WTC11 (cell line): Measurements from ENCODE around the gene NNT. TPM values are rescaled to one million over a fixed set of nuclear protein-coding genes. Genes with fewer than 3 reads are reported as not detected.

Source experiments
- ATAC-seq: fragments of 200-7000 bp; cut with Tn5 transposase; 2 replicates; pipeline ENCODE4 v1.10.0; 2021; ENCODE audit warnings: mild to moderate bottlenecking, moderate library complexity
- CTCF ChIA-PET: fragments of 300-600 bp; sonication (Branson Sonifier 250); formaldehyde crosslinking; loops from one replicate; lab custom pipeline; 2021; ENCODE audit warnings: antibody characterized with exemption; lab: Charles Lee
- POLR2A ChIA-PET: fragments of 350-600 bp; sonication (Branson Sonifier 250); formaldehyde crosslinking; loops from one replicate; lab custom pipeline; 2021; ENCODE audit warnings: antibody characterized with exemption; lab: Charles Lee
- DNase-seq: peaks from one replicate; pipeline ENCODE4 v3.0.0; 2021; ENCODE audit warnings: low spot score
- H3K27ac Mint-ChIP-seq: 2 replicates; pipeline ENCODE4 v1.8.0; 2021; ENCODE audit warnings: mixed read lengths
- H3K27me3 Mint-ChIP-seq: 2 replicates; pipeline ENCODE4 v1.8.0; 2021; ENCODE audit warnings: low read depth, mild to moderate bottlenecking, moderate library complexity, mixed read lengths
- H3K36me3 Mint-ChIP-seq: 2 replicates; pipeline ENCODE4 v1.8.0; 2021; ENCODE audit warnings: mixed read lengths
- H3K4me1 Mint-ChIP-seq: 2 replicates; pipeline ENCODE4 v1.8.0; 2022; ENCODE audit warnings: mixed read lengths
- H3K4me3 Mint-ChIP-seq: 2 replicates; pipeline ENCODE4 v1.8.0; 2021; ENCODE audit warnings: mild to moderate bottlenecking, moderate library complexity, mixed read lengths
- H3K9me3 Mint-ChIP-seq: 2 replicates; pipeline ENCODE4 v1.8.0; 2021; ENCODE audit warnings: mixed read lengths
- ETV6 ChIP-seq: sonication (generic); formaldehyde crosslinking; IDR thresholded peaks from 2 replicates; pipeline ENCODE4 v1.8.1; 2022; ENCODE audit warnings: mild to moderate bottlenecking, missing genetic modification reagents
- GRHL2 ChIP-seq: fragments of 250-450 bp; sonication (Bioruptor Pico); IDR thresholded peaks from 2 replicates; pipeline ENCODE4 v1.8.0; 2022; ENCODE audit warnings: mild to moderate bottlenecking, moderate library complexity; ENCODE audit not compliant: insufficient replicate concordance, severe bottlenecking
- JAZF1 ChIP-seq: fragments of 250-450 bp; sonication (Bioruptor Pico); IDR thresholded peaks from 2 replicates; pipeline ENCODE4 v1.9.0; 2021; ENCODE audit warnings: moderate library complexity, mild to moderate bottlenecking, inconsistent platforms
- NR2C2 ChIP-seq: sonication (generic); formaldehyde crosslinking; IDR thresholded peaks from 2 replicates; pipeline ENCODE4 v1.8.0; 2022; ENCODE audit warnings: mild to moderate bottlenecking, missing genetic modification reagents
- NR3C1 ChIP-seq: sonication (generic); formaldehyde crosslinking; conservative IDR thresholded peaks from 2 replicates; pipeline ENCODE4 v1.8.1; 2023; ENCODE audit warnings: low read depth, mild to moderate bottlenecking, missing genetic modification reagents
- SP1 ChIP-seq: sonication (generic); formaldehyde crosslinking; conservative IDR thresholded peaks from 2 replicates; pipeline ENCODE4 v1.8.1; 2022; ENCODE audit warnings: missing genetic modification reagents
- TCF7 ChIP-seq: sonication (generic); formaldehyde crosslinking; IDR thresholded peaks from 2 replicates; pipeline ENCODE4 v1.8.0; 2022; ENCODE audit warnings: mild to moderate bottlenecking, low read depth, missing genetic modification reagents, moderate library complexity
- ZNF263 ChIP-seq: sonication (generic); formaldehyde crosslinking; IDR thresholded peaks from 2 replicates; pipeline ENCODE4 v1.8.1; 2022; ENCODE audit warnings: low read depth, mild to moderate bottlenecking, moderate library complexity, missing genetic modification reagents
- ZNF423 ChIP-seq: fragments of 250-450 bp; sonication (Bioruptor Pico); IDR thresholded peaks from 2 replicates; pipeline ENCODE4 v2.1.2; 2022; ENCODE audit warnings: mild to moderate bottlenecking, moderate library complexity
- total RNA-seq: library from RNA; stranded (reverse); gene quantifications from 3 replicates; pipeline ENCODE4 v1.2.3, GENCODE V29; 2021
- TF ChIP-seq, protein P1 (sequence below): sonication (generic); formaldehyde crosslinking; IDR thresholded peaks from 2 replicates; pipeline ENCODE4 v1.8.0; 2022; ENCODE audit warnings: missing genetic modification reagents
- TF ChIP-seq, protein P2 (sequence below): sonication (generic); formaldehyde crosslinking; IDR thresholded peaks from 2 replicates; pipeline ENCODE4 v1.8.1; 2022; ENCODE audit warnings: low read depth, mild to moderate bottlenecking, moderate library complexity, missing genetic modification reagents, borderline replicate concordance
- TF ChIP-seq, protein P3 (sequence below): sonication (generic); formaldehyde crosslinking; IDR thresholded peaks from 2 replicates; pipeline ENCODE4 v1.8.0; 2023; ENCODE audit warnings: missing genetic modification reagents, mild to moderate bottlenecking, borderline replicate concordance
- TF ChIP-seq, protein P4 (sequence below): fragments of 250-450 bp; sonication (Bioruptor Pico); IDR thresholded peaks from 2 replicates; pipeline ENCODE4 v1.9.0; 2021; ENCODE audit warnings: mild to moderate bottlenecking
- TF ChIP-seq, protein P5 (sequence below): sonication (generic); formaldehyde crosslinking; IDR thresholded peaks from 2 replicates; pipeline ENCODE4 v1.8.0; 2023; ENCODE audit warnings: missing genetic modification reagents
- TF ChIP-seq, protein P6 (sequence below): sonication (generic); formaldehyde crosslinking; IDR thresholded peaks from 2 replicates; pipeline ENCODE4 v1.8.1; 2023; ENCODE audit warnings: mild to moderate bottlenecking, missing genetic modification reagents, moderate library complexity
- TF ChIP-seq, protein P7 (sequence below): sonication (generic); formaldehyde crosslinking; IDR thresholded peaks from 2 replicates; pipeline ENCODE4 v1.8.1; 2023; ENCODE audit warnings: mild to moderate bottlenecking, missing genetic modification reagents
- TF ChIP-seq, protein P8 (sequence below): fragments of 250-450 bp; sonication (Bioruptor Pico); IDR thresholded peaks from 2 replicates; pipeline ENCODE4 v1.9.0; 2021; ENCODE audit warnings: mild to moderate bottlenecking
- TF ChIP-seq, protein P9 (sequence below): sonication (generic); formaldehyde crosslinking; IDR thresholded peaks from 2 replicates; pipeline ENCODE4 v1.8.0; 2022; ENCODE audit warnings: mild to moderate bottlenecking, missing genetic modification reagents

Gene NNT
- total RNA-seq, 1 experiment from 2014 or later, result 37.6 TPM

DNA sequence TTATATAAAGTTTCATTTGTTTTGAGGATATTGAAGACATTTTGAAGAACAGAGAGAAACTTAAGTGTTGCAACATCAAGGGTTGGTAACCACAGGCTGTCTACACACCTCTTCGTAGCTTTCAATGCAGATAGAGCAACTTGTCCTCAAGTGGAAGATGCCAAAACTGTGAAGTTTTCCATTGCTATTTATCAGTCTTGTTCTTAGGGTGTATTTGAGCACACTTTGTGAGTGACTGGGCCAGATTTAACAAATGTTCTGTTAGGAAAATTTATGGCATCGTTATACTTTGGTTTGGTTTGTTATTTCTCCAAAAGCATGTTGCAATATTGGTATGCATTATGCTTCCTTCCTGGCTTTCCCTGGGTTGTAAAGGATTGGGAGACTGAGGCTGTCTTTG, 31.6 kb downstream of the NNT start (continued):
- TF ChIP-seq, protein P1, sequence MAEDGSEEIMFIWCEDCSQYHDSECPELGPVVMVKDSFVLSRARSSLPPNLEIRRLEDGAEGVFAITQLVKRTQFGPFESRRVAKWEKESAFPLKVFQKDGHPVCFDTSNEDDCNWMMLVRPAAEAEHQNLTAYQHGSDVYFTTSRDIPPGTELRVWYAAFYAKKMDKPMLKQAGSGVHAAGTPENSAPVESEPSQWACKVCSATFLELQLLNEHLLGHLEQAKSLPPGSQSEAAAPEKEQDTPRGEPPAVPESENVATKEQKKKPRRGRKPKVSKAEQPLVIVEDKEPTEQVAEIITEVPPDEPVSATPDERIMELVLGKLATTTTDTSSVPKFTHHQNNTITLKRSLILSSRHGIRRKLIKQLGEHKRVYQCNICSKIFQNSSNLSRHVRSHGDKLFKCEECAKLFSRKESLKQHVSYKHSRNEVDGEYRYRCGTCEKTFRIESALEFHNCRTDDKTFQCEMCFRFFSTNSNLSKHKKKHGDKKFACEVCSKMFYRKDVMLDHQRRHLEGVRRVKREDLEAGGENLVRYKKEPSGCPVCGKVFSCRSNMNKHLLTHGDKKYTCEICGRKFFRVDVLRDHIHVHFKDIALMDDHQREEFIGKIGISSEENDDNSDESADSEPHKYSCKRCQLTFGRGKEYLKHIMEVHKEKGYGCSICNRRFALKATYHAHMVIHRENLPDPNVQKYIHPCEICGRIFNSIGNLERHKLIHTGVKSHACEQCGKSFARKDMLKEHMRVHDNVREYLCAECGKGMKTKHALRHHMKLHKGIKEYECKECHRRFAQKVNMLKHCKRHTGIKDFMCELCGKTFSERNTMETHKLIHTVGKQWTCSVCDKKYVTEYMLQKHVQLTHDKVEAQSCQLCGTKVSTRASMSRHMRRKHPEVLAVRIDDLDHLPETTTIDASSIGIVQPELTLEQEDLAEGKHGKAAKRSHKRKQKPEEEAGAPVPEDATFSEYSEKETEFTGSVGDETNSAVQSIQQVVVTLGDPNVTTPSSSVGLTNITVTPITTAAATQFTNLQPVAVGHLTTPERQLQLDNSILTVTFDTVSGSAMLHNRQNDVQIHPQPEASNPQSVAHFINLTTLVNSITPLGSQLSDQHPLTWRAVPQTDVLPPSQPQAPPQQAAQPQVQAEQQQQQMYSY (CRISPR knock-in tag), result no peak
- TF ChIP-seq GRHL2 (CRISPR knock-in tag) (no peak), NR2C2 (CRISPR knock-in tag) (no peak), JAZF1 (CRISPR knock-in tag) (no peak), ZNF423 (CRISPR knock-in tag) (no peak), SP1 (CRISPR knock-in tag) (no peak), NR3C1 (CRISPR knock-in tag) (no peak), ZNF263 (CRISPR knock-in tag) (no peak), ETV6 (CRISPR knock-in tag) (no peak)
- TF ChIP-seq, protein P2, sequence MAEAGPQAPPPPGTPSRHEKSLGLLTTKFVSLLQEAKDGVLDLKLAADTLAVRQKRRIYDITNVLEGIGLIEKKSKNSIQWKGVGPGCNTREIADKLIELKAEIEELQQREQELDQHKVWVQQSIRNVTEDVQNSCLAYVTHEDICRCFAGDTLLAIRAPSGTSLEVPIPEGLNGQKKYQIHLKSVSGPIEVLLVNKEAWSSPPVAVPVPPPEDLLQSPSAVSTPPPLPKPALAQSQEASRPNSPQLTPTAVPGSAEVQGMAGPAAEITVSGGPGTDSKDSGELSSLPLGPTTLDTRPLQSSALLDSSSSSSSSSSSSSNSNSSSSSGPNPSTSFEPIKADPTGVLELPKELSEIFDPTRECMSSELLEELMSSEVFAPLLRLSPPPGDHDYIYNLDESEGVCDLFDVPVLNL (CRISPR knock-in tag), result no peak
- TF ChIP-seq, protein P3, sequence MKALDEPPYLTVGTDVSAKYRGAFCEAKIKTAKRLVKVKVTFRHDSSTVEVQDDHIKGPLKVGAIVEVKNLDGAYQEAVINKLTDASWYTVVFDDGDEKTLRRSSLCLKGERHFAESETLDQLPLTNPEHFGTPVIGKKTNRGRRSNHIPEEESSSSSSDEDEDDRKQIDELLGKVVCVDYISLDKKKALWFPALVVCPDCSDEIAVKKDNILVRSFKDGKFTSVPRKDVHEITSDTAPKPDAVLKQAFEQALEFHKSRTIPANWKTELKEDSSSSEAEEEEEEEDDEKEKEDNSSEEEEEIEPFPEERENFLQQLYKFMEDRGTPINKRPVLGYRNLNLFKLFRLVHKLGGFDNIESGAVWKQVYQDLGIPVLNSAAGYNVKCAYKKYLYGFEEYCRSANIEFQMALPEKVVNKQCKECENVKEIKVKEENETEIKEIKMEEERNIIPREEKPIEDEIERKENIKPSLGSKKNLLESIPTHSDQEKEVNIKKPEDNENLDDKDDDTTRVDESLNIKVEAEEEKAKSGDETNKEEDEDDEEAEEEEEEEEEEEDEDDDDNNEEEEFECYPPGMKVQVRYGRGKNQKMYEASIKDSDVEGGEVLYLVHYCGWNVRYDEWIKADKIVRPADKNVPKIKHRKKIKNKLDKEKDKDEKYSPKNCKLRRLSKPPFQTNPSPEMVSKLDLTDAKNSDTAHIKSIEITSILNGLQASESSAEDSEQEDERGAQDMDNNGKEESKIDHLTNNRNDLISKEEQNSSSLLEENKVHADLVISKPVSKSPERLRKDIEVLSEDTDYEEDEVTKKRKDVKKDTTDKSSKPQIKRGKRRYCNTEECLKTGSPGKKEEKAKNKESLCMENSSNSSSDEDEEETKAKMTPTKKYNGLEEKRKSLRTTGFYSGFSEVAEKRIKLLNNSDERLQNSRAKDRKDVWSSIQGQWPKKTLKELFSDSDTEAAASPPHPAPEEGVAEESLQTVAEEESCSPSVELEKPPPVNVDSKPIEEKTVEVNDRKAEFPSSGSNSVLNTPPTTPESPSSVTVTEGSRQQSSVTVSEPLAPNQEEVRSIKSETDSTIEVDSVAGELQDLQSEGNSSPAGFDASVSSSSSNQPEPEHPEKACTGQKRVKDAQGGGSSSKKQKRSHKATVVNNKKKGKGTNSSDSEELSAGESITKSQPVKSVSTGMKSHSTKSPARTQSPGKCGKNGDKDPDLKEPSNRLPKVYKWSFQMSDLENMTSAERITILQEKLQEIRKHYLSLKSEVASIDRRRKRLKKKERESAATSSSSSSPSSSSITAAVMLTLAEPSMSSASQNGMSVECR (CRISPR knock-in tag), result no peak
- TF ChIP-seq, protein P4, sequence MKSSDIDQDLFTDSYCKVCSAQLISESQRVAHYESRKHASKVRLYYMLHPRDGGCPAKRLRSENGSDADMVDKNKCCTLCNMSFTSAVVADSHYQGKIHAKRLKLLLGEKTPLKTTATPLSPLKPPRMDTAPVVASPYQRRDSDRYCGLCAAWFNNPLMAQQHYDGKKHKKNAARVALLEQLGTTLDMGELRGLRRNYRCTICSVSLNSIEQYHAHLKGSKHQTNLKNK (CRISPR knock-in tag), result no peak
- TF ChIP-seq, protein P5, sequence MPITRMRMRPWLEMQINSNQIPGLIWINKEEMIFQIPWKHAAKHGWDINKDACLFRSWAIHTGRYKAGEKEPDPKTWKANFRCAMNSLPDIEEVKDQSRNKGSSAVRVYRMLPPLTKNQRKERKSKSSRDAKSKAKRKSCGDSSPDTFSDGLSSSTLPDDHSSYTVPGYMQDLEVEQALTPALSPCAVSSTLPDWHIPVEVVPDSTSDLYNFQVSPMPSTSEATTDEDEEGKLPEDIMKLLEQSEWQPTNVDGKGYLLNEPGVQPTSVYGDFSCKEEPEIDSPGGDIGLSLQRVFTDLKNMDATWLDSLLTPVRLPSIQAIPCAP, result no peak
- TF ChIP-seq, protein P6, sequence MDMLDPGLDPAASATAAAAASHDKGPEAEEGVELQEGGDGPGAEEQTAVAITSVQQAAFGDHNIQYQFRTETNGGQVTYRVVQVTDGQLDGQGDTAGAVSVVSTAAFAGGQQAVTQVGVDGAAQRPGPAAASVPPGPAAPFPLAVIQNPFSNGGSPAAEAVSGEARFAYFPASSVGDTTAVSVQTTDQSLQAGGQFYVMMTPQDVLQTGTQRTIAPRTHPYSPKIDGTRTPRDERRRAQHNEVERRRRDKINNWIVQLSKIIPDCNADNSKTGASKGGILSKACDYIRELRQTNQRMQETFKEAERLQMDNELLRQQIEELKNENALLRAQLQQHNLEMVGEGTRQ (CRISPR knock-in tag), result no peak

DNA sequence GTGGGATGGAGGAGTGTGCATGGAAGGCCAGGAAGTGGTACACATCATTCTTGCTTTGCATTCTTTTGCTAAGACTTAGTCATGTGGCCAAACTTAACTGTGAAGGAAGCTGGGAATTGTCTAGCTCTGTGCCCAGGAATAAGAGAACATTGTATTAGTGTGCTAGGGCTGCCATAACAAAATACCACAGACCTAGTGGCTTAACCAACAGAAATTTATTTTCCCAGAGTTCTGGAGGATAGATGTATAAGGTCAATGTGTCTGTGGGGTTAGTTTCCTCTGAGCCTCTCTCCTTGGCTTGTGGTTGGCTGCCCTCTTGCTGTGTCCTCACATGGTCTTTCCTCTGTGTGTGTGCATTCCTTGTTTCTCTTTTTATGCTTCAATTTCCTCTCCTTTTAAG, 32.4 kb downstream of the NNT start:
- ATAC-seq, result no peak
- Mint-ChIP-seq H3K27me3 (no peaks in the 10 kb centered on the region), H3K9me3 (no peaks in the 10 kb centered on the region), H3K27ac (no peak overlapping the region), H3K36me3 (no peaks in the 10 kb centered on the region), H3K4me3 (no peak overlapping the region), H3K4me1 (peaks cover 5% of the 10 kb centered on the region; the same call in 1 of the 2 replicates)
- DNase-seq, result no peak
- POLR2A ChIA-PET, result no interaction called here
- CTCF ChIA-PET, result no interaction called here
- TF ChIP-seq, protein P7, sequence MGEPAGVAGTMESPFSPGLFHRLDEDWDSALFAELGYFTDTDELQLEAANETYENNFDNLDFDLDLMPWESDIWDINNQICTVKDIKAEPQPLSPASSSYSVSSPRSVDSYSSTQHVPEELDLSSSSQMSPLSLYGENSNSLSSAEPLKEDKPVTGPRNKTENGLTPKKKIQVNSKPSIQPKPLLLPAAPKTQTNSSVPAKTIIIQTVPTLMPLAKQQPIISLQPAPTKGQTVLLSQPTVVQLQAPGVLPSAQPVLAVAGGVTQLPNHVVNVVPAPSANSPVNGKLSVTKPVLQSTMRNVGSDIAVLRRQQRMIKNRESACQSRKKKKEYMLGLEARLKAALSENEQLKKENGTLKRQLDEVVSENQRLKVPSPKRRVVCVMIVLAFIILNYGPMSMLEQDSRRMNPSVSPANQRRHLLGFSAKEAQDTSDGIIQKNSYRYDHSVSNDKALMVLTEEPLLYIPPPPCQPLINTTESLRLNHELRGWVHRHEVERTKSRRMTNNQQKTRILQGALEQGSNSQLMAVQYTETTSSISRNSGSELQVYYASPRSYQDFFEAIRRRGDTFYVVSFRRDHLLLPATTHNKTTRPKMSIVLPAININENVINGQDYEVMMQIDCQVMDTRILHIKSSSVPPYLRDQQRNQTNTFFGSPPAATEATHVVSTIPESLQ (CRISPR knock-in tag), result no peak
- TF ChIP-seq ETV6 (CRISPR knock-in tag) (no peak), TCF7 (CRISPR knock-in tag) (no peak)
- TF ChIP-seq, protein P8, sequence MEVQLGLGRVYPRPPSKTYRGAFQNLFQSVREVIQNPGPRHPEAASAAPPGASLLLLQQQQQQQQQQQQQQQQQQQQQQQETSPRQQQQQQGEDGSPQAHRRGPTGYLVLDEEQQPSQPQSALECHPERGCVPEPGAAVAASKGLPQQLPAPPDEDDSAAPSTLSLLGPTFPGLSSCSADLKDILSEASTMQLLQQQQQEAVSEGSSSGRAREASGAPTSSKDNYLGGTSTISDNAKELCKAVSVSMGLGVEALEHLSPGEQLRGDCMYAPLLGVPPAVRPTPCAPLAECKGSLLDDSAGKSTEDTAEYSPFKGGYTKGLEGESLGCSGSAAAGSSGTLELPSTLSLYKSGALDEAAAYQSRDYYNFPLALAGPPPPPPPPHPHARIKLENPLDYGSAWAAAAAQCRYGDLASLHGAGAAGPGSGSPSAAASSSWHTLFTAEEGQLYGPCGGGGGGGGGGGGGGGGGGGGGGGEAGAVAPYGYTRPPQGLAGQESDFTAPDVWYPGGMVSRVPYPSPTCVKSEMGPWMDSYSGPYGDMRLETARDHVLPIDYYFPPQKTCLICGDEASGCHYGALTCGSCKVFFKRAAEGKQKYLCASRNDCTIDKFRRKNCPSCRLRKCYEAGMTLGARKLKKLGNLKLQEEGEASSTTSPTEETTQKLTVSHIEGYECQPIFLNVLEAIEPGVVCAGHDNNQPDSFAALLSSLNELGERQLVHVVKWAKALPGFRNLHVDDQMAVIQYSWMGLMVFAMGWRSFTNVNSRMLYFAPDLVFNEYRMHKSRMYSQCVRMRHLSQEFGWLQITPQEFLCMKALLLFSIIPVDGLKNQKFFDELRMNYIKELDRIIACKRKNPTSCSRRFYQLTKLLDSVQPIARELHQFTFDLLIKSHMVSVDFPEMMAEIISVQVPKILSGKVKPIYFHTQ (CRISPR knock-in tag), result no peak
- TF ChIP-seq, protein P9, sequence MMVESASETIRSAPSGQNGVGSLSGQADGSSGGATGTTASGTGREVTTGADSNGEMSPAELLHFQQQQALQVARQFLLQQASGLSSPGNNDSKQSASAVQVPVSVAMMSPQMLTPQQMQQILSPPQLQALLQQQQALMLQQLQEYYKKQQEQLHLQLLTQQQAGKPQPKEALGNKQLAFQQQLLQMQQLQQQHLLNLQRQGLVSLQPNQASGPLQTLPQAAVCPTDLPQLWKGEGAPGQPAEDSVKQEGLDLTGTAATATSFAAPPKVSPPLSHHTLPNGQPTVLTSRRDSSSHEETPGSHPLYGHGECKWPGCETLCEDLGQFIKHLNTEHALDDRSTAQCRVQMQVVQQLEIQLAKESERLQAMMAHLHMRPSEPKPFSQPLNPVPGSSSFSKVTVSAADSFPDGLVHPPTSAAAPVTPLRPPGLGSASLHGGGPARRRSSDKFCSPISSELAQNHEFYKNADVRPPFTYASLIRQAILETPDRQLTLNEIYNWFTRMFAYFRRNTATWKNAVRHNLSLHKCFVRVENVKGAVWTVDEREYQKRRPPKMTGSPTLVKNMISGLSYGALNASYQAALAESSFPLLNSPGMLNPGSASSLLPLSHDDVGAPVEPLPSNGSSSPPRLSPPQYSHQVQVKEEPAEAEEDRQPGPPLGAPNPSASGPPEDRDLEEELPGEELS (CRISPR knock-in tag), result no peak
